GM12878 (cell line): ENCODE measurements around the gene TMEM114. TPM values are rescaled to one million over a fixed set of nuclear protein-coding genes. Genes with fewer than 3 reads are reported as not detected.

Experiments
- ATAC-seq: fragments of 200-7000 bp; cut with Tn5 transposase; 3 replicates; pipeline ENCODE4 v1.9.1; 2020; ENCODE audit warnings: mild to moderate bottlenecking, moderate library complexity
- BruUV-seq: library from RNA; stranded (reverse); fragments of 400-500 nt; replicated peaks from 2 replicates; lab custom pipeline; 2021; lab: Mats Ljungman, UMichigan
- CTCF ChIA-PET: fragments of 300-600 bp; sonication (Branson Sonifier 250); formaldehyde crosslinking; extraction: SDS; loops from one replicate; lab custom pipeline; 2021; ENCODE audit warnings: inconsistent platforms; lab: Yijun Ruan, JAX
- POLR2A ChIA-PET: fragments of 350-600 bp; formaldehyde crosslinking; extraction: SDS; loops from one replicate; lab custom pipeline; 2021; ENCODE audit warnings: inconsistent platforms; lab: Charles Lee
- RAD21 ChIA-PET: fragments of 300-600 bp; sonication (Branson Sonifier 250); formaldehyde crosslinking; loops from one replicate; lab custom pipeline; 2023; ENCODE audit warnings: antibody characterized with exemption; ENCODE audit not compliant: unreplicated experiment; lab: Charles Lee
- SMC1A ChIA-PET: fragments of 300-600 bp; sonication (Branson Sonifier 250); formaldehyde crosslinking; loops from one replicate; lab custom pipeline; 2023; ENCODE audit not compliant: unreplicated experiment, uncharacterized antibody; lab: Charles Lee
- DNase-seq: peaks from one replicate; pipeline ENCODE4 v3.0.0-alpha.2; 2011; ENCODE audit warnings: low read depth, low spot score
- FAIRE-seq: peaks from 3 replicates; lab custom pipeline; 2011; peaks lifted over from hg19 to GRCh38; lab: Jason Lieb, UNC
- H2AFZ ChIP-seq: 2 replicates; pipeline ENCODE4 v1.6.0; 2011; ENCODE audit warnings: low read depth, low read length, control low read depth; ENCODE audit not compliant: control insufficient read depth
- H3K27ac ChIP-seq: 2 replicates; pipeline ENCODE4 v1.5.1; 2011; ENCODE audit warnings: control low read depth; ENCODE audit not compliant: control insufficient read depth, insufficient read depth
- H3K27me3 ChIP-seq, 2 experiments: replicated peaks in 1 of 2; 2 replicates each; pipeline versions ENCODE4 v1.6.0 to v1.6.1; 2011; ENCODE audit warnings: low read length in 1 of 2; ENCODE audit not compliant: control insufficient read depth in 2 of 2, insufficient read depth in 2 of 2
- H3K36me3 ChIP-seq, 2 experiments: 2 replicates each; pipeline ENCODE4 v1.5.1; 2011; ENCODE audit warnings: low read length in 1 of 2; ENCODE audit not compliant: control insufficient read depth in 2 of 2, insufficient read depth in 2 of 2
- H3K4me1 ChIP-seq: 2 replicates; pipeline ENCODE4 v1.6.1; 2011; ENCODE audit warnings: mild to moderate bottlenecking, low read length, moderate library complexity, mixed read lengths; ENCODE audit not compliant: control insufficient read depth, insufficient read depth
- H3K4me2 ChIP-seq: 2 replicates; pipeline ENCODE4 v1.6.0; 2011; ENCODE audit warnings: control low read depth; ENCODE audit not compliant: control insufficient read depth, insufficient read depth
- H3K4me3 ChIP-seq: fragments of 200-600 bp; sonication (generic); 2 replicates; pipeline ENCODE4 v1.5.1; 2016
- H3K79me2 ChIP-seq: 2 replicates; pipeline ENCODE4 v1.6.0; 2011; ENCODE audit warnings: low read length; ENCODE audit not compliant: control insufficient read depth, insufficient read depth
- H3K9ac ChIP-seq: 2 replicates; pipeline ENCODE4 v1.8.0; 2011; ENCODE audit warnings: low read length, control low read depth, mixed read lengths; ENCODE audit not compliant: control insufficient read depth, insufficient read depth
- H3K9me3 ChIP-seq: replicated peaks from 3 replicates; pipeline ENCODE4 v1.5.1; 2011; ENCODE audit warnings: mild to moderate bottlenecking, low read length; ENCODE audit not compliant: control insufficient read depth, insufficient read depth
- H4K20me1 ChIP-seq: 2 replicates; pipeline ENCODE4 v1.6.0; 2011; ENCODE audit not compliant: control insufficient read depth, insufficient read depth
- BCL11A ChIP-seq: IDR thresholded peaks from 2 replicates; pipeline ENCODE4 v1.6.1; 2011; ENCODE audit warnings: low read depth, low read length
- E2F8 ChIP-seq: fragments of 450-650 bp; IDR thresholded peaks from 2 replicates; pipeline ENCODE4 v1.6.1; 2018; ENCODE audit warnings: mild to moderate bottlenecking, low read depth, moderate library complexity; ENCODE audit not compliant: partially characterized antibody
- KDM1A ChIP-seq: fragments of 200-600 bp; sonication (generic); IDR thresholded peaks from 2 replicates; pipeline ENCODE4 v1.6.1; 2016; ENCODE audit warnings: borderline replicate concordance
- POU2F2 ChIP-seq: IDR thresholded peaks from 3 replicates; pipeline ENCODE4 v1.6.1; 2011; ENCODE audit warnings: low read depth, mild to moderate bottlenecking, low read length, borderline replicate concordance
- RB1 ChIP-seq: fragments of 450-650 bp; formaldehyde crosslinking; IDR thresholded peaks from 2 replicates; pipeline ENCODE4 v1.6.1; 2017; ENCODE audit warnings: mild to moderate bottlenecking, borderline replicate concordance
- REST ChIP-seq: IDR thresholded peaks from 2 replicates; pipeline ENCODE4 v1.6.1; 2012; ENCODE audit warnings: mild to moderate bottlenecking, low read depth, low read length
- SKIL ChIP-seq: fragments of 450-650 bp; IDR thresholded peaks from 2 replicates; pipeline ENCODE4 v1.6.1; 2017; ENCODE audit warnings: mild to moderate bottlenecking, low read depth, inconsistent platforms; ENCODE audit not compliant: poor library complexity, severe bottlenecking
- YY1 ChIP-seq: IDR thresholded peaks from 2 replicates; pipeline ENCODE4 v1.6.1; 2011; ENCODE audit warnings: low read depth, mild to moderate bottlenecking, low read length
- ZBTB11 ChIP-seq: fragments of 450-650 bp; formaldehyde crosslinking; IDR thresholded peaks from 2 replicates; pipeline ENCODE4 v1.5.0; 2022; ENCODE audit warnings: mild to moderate bottlenecking, missing genetic modification characterization
- ZNF24 ChIP-seq: fragments of 450-650 bp; IDR thresholded peaks from 2 replicates; pipeline ENCODE4 v1.6.1; 2017; ENCODE audit warnings: antibody characterized with exemption, mild to moderate bottlenecking
- ZSCAN29 ChIP-seq: fragments of 450-650 bp; IDR thresholded peaks from 2 replicates; pipeline ENCODE4 v1.6.1; 2017; ENCODE audit warnings: mild to moderate bottlenecking, moderate library complexity
- WGBS: methylation state at CpG from one replicate; pipeline ENCODE4 v1.1.6; 2016; ENCODE audit warnings: low lambda C conversion rate; ENCODE audit not compliant: insufficient replicate concordance, insufficient coverage; ENCODE audit errors: missing lambda C conversion rate; 5-methylcytosine and 5-hydroxymethylcytosine counted together
- in situ Hi-C: fragments of 300-500 bp; cut with MboI; formaldehyde crosslinking; loops from 9 replicates; pipeline ENCODE4 v1.14.3; 2018; ENCODE audit warnings: mixed read lengths
- intact Hi-C: fragments of 100-400 bp; cut with micrococcal nuclease; formaldehyde crosslinking; loops from one replicate; pipeline ENCODE4 v1.14.2; 2022; ENCODE audit not compliant: unreplicated experiment
- polyA plus RNA-seq, 11 experiments: library from polyadenylated mRNA; depleted of rRNA in 4 of 11; unstranded in 6 of 11; stranded (reverse) in 5 of 11; fragments of >200 nt; fragmentation: Nextera tagmentation in 4 of 11; fragmentation: Illumina TruSeq in 1 of 11; extraction: Ambion mirVana in 4 of 11; extraction: Trizol in 1 of 11; gene quantifications; 1 replicate in 1 of 11; 2 replicates in 10 of 11; pipeline versions ENCODE4 v1.2.1 to v1.2.3, GENCODE V29; 2011 to 2016; ENCODE audit warnings: inconsistent platforms in 2 of 11, missing spikeins in 2 of 11, low read depth in 1 of 11
- total RNA-seq, 4 experiments: library from RNA; depleted of rRNA in 3 of 4; stranded (reverse); fragments of >200 nt in 3 of 4; fragmentation: Illumina TruSeq in 1 of 4; extraction: Trizol in 1 of 4; gene quantifications; 2 replicates each; pipeline versions ENCODE4 v1.2.1 to v1.2.3, GENCODE V29; 2013 to 2021

Gene TMEM114
- total and polyA plus RNA-seq, 10 of the 15 experiments (the other 5 are each of a cell fraction or from before 2014, with no cell fraction given) = not detected

GRCh38 chr16:8621222-8621571, 30.9 kb upstream of the TMEM114 start (continued):
- no peak for TF ChIP-seq REST
- TF ChIP-seq SKIL = no peak

GRCh38 chr16:8620535-8620934, 30.2 kb upstream of the TMEM114 start:
- BruUV-seq = no TSS peak
- POLR2A ChIA-PET = no interaction called here
- intact Hi-C loops = loop anchor here (5.0 kb wide), 1 partner anchor 43 kb away; no protein-coding TSS in a partner anchor
- CTCF ChIA-PET = interaction anchor here (1.0 kb wide), 1 partner anchor 514 kb away, joined by 3 read pairs; no protein-coding TSS in a partner anchor
- no peak overlapping the region for H2AFZ ChIP-seq
- TF ChIP-seq KDM1A (no peak), ZSCAN29 (no peak), ZBTB11 (CRISPR knock-in tag) (no peak), YY1 (no peak), BCL11A (no peak), RB1 (no peak), ZNF24 (no peak), POU2F2 (no peak), E2F8 (no peak)
- in situ Hi-C loops = no loop called here
- H3K27ac ChIP-seq = no peak overlapping the region
- no peak overlapping the region for H3K4me3 ChIP-seq
- peaks cover 0 to 1% of the 10 kb centered on the region in 2 experiments; a peak in 1 of 4 replicates for H3K27me3 ChIP-seq
- FAIRE-seq (no peak), ATAC-seq (no peak), DNase-seq (no peak)
- H4K20me1 ChIP-seq = no peaks in the 10 kb centered on the region
- no peak overlapping the region for H3K9ac ChIP-seq
- RAD21 ChIA-PET = interaction anchor here (0.6 kb wide), 1 partner anchor 171 kb away, joined by 3 read pairs; no protein-coding TSS in a partner anchor
- peaks cover 22% of the 10 kb centered on the region for H3K79me2 ChIP-seq
- no peaks in the 10 kb centered on the region for H3K4me1 ChIP-seq
- 50% methylated on average over 6 of the region's 6 CpGs for WGBS
- SMC1A ChIA-PET = no interaction called here
- no peak overlapping the region for H3K4me2 ChIP-seq
- no peaks in the 10 kb centered on the region for H3K9me3 ChIP-seq
- H3K36me3 ChIP-seq = no peaks in the 10 kb centered on the region
